Measurements from ENCODE around the gene CRTC1. TPM values are rescaled to one million over a fixed set of nuclear protein-coding genes. Genes with fewer than 3 reads are reported as not detected.

Gene CRTC1
- total RNA-seq, 2 experiments from 2014 or later = 5.1 TPM

DNA sequence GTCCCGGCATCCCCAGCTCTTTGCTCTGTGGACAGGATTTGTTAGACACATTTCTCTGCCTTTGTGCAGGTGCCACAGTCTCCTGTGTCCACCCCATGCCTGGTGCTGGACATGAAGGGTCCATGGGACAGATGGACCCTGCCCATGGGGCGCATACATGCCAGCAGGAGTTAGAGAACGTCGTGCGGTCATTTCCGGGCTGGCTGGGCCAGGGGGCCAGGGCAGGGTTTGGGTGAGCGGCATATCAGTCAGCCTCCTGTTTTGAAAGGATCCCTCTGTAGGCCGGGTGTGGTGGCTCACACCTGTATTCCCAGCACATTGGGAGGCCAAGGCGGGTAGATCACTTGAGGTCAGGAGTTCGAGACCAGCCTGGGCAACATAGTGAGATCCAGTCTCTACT, 35.7 kb upstream of the CRTC1 start:
- Mint-ChIP-seq H3K27ac (no peak overlapping the region), H3K4me3 (no peak overlapping the region), H3K9me3 (no peaks in the 10 kb centered on the region), H3K27me3 (no peaks in the 10 kb centered on the region), H3K36me3 (peaks cover 12% of the 10 kb centered on the region), H3K4me1 (peaks cover 21% of the 10 kb centered on the region)
- DNase-seq = no peak

DNA sequence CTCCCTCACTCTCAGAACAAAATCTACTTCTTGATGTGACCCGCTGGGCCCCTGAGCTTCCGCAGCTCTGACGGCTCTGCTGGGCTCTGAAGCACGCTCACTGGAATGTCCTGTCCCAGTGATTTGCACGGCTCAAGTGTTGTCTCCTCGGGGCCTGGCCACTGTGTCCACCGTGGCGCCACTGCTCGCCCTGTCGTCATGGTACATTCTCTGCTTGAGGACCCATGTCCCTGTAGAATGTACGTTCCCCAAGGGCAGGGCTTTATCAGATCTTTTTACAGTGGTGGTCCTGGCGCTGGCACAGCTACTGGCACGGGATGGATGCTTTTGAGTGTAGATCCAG, 34.5 kb upstream of the CRTC1 start:
- peaks cover 21% of the 10 kb centered on the region for H3K4me1 Mint-ChIP-seq
- no peak overlapping the region for H3K27ac Mint-ChIP-seq
- no peak for DNase-seq
- no peak overlapping the region for H3K4me3 Mint-ChIP-seq
- peaks cover 10% of the 10 kb centered on the region for H3K36me3 Mint-ChIP-seq
- no peaks in the 10 kb centered on the region for H3K27me3 Mint-ChIP-seq
- no peaks in the 10 kb centered on the region for H3K9me3 Mint-ChIP-seq

DNA sequence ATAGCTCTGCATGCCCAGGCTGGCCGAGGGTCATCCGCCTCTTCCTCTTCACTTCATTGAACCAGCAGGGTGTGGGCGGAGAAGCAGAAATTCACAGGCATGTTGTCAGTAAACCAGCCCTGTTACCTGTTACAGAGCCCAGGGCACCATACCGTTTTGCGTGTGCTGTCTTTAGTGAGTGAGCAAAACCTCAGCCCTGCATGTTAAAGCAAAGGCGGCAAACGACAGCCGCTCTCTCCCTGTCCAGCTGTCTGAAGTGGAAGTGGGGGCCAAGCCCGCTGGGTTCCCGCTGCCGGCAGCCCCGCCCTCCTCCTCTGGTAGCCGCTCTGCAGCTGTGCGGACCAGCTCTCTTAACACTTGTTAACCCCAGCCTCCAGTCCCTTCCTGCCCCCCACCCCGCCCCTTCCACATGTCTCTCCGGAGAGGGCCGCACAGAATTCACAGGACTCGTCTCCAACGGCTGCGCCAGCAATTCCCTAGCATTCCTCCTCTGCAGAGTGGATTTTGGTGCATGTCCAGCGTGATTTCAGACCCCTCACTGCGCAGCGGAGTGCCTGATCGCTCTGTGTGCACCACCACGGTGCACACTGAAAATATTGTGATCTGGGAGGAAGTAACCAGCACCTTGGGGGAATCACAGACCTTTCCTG, 34.0 kb upstream of the CRTC1 start:
- Mint-ChIP-seq H3K4me3 (no peak overlapping the region), H3K36me3 (peaks cover 7% of the 10 kb centered on the region), H3K27me3 (no peaks in the 10 kb centered on the region), H3K27ac (no peak overlapping the region), H3K4me1 (peaks cover 18% of the 10 kb centered on the region), H3K9me3 (no peaks in the 10 kb centered on the region)
- DNase-seq = no peak

DNA sequence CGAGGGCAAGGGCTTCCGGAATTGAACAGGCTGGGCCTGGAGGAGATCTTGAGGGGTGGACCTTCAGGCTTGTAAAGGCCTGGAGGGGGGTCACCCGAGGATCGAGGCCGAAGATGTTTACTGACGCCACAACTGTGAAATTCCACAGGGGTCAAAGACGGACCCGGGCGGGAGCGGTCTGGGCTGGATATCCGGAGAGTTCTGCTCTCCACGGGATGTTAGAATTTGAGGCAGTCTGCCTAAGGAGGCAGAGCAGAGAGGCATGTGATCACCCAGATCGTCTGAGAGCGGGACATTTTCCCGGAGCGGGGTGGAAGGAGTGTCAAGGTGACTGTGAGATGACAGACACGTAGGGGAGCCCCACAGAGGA, 33.5 kb upstream of the CRTC1 start:
- H3K9me3 Mint-ChIP-seq = no peaks in the 10 kb centered on the region
- peaks cover 16% of the 10 kb centered on the region for H3K4me1 Mint-ChIP-seq
- DNase-seq = no peak
- H3K4me3 Mint-ChIP-seq = no peak overlapping the region
- no peaks in the 10 kb centered on the region for H3K27me3 Mint-ChIP-seq
- H3K27ac Mint-ChIP-seq = no peak overlapping the region
- peaks cover 7% of the 10 kb centered on the region for H3K36me3 Mint-ChIP-seq

DNA sequence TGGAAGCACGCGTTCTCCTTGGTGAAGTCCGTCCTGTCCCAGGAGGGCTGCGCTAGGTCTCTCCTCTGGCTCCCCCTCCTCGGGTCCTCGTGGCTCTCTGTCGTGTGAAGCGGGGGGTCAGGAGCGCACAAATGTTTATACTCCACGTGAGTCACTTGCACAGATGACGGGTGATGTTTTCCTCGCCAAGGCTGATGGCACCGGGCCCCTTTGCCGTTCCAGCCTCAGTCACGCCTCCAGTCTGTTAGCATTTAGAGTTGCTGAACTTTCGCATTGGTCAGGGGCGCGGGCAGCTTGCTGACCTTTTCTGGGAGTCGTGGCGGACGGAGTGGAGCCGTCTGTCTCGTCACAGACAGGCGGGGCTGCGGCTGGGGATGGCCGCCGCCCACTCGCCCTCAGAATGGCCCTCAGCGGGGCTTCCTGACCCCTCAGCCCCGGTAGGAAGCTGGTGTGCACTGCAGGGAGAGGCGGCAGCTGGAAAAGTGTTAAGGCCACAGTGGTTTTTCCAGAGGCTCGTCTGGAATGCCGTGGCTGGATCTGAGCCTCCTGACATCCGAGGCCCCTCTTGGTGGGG, 32.9 kb upstream of the CRTC1 start:
- H3K9me3 Mint-ChIP-seq = no peaks in the 10 kb centered on the region
- H3K27me3 Mint-ChIP-seq = no peaks in the 10 kb centered on the region
- peaks cover 16% of the 10 kb centered on the region for H3K4me1 Mint-ChIP-seq
- H3K27ac Mint-ChIP-seq = no peak overlapping the region
- no peak for DNase-seq
- H3K4me3 Mint-ChIP-seq = no peak overlapping the region
- peaks cover 7% of the 10 kb centered on the region for H3K36me3 Mint-ChIP-seq

DNA sequence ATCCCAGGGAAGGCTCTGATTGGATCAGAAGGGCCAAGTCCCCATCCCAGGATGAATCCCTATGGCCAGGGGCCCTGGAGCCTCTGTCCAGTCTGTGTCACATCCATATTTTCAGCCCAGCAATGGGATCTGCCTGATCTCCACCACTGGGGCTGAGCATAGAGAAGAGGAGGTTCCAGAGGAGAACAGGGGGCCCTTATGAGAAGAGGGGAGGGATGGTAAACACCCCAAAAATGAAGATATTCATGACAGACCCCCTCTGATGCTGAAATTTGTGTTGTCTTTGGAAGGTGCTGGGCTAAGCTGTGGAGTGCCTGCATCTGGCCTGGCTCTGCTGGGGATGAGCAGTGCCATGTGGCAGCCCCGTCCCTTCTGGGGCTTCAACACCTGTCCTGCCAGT, 32.2 kb upstream of the CRTC1 start:
- peaks cover 16% of the 10 kb centered on the region for H3K4me1 Mint-ChIP-seq
- no peaks in the 10 kb centered on the region for H3K27me3 Mint-ChIP-seq
- H3K27ac Mint-ChIP-seq = no peak overlapping the region
- DNase-seq = no peak
- H3K4me3 Mint-ChIP-seq = no peak overlapping the region
- no peaks in the 10 kb centered on the region for H3K9me3 Mint-ChIP-seq
- peaks cover 7% of the 10 kb centered on the region for H3K36me3 Mint-ChIP-seq

DNA sequence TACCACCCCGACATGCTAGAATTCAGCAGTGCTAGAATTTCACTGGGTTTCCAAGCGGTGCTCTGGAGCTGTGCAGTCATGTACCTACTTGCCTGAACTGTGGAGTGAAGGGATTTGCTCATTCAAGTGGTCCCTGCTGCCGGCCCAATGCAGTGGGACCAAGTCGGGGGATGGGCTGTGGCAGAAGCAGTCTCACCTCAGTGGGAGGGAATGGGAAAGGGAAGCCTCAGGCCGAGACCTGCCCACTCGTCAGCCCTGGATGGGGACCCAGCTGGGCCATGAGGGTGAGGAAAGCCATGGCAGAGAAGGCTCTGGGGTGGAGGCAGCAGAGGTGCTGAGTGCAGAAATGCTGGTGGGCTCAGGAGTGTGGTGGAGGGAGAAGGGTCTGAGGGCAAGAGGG, 31.7 kb upstream of the CRTC1 start:
- H3K36me3 Mint-ChIP-seq = peaks cover 7% of the 10 kb centered on the region

DNA sequence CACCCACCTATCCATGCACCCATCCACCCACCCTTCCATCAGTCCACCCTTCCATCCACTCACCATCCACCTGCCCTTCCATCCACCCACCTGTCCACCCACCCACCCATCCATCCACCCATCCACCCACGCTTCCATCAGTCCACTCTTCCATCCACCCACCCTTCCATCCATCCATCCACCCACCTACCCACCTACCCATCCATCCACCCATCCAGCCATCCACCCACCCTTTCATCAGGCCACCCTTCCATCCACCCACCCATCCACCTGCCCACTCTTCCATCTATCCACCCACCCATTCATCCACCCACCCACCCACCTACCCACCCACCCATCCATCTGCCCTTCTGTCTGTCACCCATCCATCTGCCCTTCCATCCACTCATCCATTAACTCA, 29.6 kb upstream of the CRTC1 start:
- H3K27me3 Mint-ChIP-seq = no peaks in the 10 kb centered on the region
- peaks cover 14% of the 10 kb centered on the region for H3K4me1 Mint-ChIP-seq
- no peak overlapping the region for H3K27ac Mint-ChIP-seq
- no peak for DNase-seq
- H3K4me3 Mint-ChIP-seq = no peak overlapping the region
- no peaks in the 10 kb centered on the region for H3K9me3 Mint-ChIP-seq
- peaks cover 7% of the 10 kb centered on the region for H3K36me3 Mint-ChIP-seq

More for the DNA sequence above, 31.7 kb upstream of the CRTC1 start:
- Mint-ChIP-seq H3K4me1 (peaks cover 12% of the 10 kb centered on the region), H3K9me3 (no peaks in the 10 kb centered on the region), H3K27me3 (no peaks in the 10 kb centered on the region), H3K27ac (no peak overlapping the region), H3K4me3 (no peak overlapping the region)
- no peak for DNase-seq

DNA sequence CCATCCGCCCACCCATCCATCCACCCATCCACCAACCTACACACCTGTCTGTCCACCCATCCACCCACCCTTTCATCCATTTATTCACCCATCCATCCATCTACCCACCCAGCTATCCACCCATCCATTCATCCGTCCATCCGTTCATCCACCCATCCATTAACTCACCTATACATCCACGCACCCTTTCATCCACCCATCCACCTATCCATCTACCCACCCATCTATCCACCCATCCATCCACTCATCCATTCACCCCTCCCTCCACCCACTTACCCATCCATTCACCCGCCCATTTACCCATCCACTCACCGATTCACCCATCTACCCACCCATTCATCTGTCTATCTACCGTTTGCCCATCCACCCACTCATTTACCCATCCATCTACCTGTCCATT, 29.0 kb upstream of the CRTC1 start:
- Mint-ChIP-seq H3K27ac (no peak overlapping the region), H3K27me3 (no peaks in the 10 kb centered on the region), H3K4me3 (no peak overlapping the region), H3K4me1 (peaks cover 15% of the 10 kb centered on the region), H3K9me3 (no peaks in the 10 kb centered on the region), H3K36me3 (peaks cover 5% of the 10 kb centered on the region)
- no peak for DNase-seq

DNA sequence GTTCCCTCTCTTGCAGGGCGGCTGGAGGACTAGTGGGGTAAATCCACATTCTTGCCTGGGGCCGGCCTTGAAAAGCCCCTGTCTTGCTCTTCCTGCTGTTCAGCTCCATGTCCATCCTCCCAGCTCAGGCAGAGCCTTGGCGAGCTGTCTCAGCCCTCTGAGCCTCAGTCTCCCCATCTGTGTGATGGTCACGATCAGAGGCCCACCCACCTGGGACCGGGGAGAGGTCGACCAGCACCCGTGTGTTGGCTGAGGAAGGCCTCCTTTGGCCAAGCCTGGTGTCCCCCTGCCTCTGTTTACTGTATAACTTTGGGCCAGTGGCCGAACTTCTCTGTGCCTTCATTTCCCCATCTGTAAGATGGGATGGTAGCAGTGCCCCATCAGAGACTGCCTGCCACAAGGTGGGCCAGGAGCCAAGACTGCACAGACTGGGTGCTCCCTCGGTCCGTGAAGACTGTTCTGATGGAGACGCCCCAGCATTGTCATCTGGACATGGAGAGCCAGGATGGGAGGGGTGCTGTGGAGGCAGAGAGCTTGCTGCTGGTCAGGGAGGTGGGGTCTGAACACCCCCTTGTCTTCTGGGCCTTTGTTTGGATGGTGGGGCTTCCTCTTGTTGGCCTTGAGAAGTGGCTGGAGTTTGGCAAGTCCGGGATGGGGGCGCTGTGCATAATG, 28.2 kb upstream of the CRTC1 start:
- no peak for DNase-seq
- H3K27me3 Mint-ChIP-seq = no peaks in the 10 kb centered on the region
- H3K4me3 Mint-ChIP-seq = no peak overlapping the region
- peaks cover 13% of the 10 kb centered on the region for H3K4me1 Mint-ChIP-seq
- peaks cover 5% of the 10 kb centered on the region for H3K36me3 Mint-ChIP-seq
- no peaks in the 10 kb centered on the region for H3K9me3 Mint-ChIP-seq
- no peak overlapping the region for H3K27ac Mint-ChIP-seq

DNA sequence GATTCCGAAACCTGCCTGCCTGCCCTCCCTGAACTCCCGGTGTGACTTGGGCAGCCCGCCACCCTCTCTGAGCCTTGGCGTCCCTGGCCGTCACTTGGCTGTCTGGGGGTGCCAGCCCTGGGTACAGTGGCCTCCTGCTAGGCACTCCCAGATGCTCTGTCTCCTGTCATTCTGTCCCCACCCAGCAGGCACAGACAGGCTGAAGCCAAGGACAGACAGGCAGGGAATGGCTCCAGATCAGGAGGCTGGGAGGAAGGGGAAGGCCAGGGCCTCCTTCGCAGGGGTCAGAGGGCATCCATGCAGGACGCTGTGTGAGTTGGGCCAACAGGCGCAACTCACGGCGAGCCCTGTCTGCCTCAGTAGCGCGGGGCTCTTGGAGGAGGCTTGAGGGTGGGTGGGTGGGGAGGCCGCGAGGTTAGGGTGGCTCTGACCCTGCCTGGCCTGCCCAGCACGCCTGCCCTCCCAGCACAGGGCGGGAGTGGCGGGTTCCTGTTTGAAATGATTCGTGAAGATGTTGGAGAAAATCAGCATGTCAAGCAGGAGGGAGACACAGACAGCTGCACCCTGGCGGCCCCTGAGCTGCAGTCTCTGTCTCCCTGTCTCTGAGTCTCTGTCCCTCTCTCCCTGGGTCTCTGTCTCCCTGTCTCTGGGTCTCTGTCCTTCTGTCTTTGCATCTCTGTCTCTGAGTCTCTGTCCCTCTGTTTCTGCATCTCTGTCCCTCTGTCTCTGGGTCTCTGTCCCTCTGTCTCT, 27.0 kb upstream of the CRTC1 start:
- no peaks in the 10 kb centered on the region for H3K27me3 Mint-ChIP-seq
- H3K36me3 Mint-ChIP-seq = peaks cover 4% of the 10 kb centered on the region
- H3K4me3 Mint-ChIP-seq = no peak overlapping the region
- no peaks in the 10 kb centered on the region for H3K9me3 Mint-ChIP-seq
- H3K4me1 Mint-ChIP-seq = peaks cover 13% of the 10 kb centered on the region
- DNase-seq = no peak
- H3K27ac Mint-ChIP-seq = no peak overlapping the region

DNA sequence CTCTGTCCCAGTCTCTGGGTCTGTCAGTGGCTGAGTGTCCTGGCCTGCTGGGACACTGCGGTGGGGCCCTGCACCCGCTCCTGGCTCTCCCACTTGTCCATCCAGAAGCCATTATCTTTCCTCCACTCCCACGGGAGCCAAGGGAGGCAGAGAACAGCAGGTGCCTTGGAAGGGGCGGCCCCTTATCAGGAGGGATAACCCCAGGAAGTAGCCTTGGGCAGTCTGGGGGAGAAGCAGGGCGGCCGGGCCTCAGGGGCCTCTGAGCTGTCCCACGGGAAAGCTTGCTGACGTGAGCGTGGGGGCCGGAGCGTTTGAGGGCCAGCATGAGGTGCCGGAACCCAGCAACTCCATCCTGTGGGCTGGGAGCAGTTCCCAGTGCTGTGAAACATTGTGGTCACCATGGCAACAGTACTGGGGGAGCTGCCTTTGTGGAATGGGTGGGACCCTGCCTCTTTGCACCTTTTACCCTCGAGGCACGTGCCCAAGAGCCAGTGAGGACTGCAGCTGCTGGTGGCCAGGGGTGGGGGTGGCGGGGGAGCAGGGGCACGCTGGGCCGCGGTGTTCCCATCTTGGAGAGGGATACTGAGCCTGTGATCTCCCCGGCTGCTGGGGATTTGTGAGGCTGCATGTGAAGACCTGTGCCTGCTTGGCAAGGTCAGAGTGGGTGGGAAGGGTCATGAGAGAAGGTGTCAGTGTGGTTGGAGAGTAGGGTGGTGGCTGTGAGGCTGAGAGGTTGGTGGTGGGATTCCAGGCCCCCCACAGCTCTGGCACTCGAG, 25.7 kb upstream of the CRTC1 start:
- no peak overlapping the region for H3K27ac Mint-ChIP-seq
- DNase-seq = no peak
- H3K4me1 Mint-ChIP-seq = peaks cover 11% of the 10 kb centered on the region
- H3K36me3 Mint-ChIP-seq = no peaks in the 10 kb centered on the region
- H3K27me3 Mint-ChIP-seq = no peaks in the 10 kb centered on the region
- H3K4me3 Mint-ChIP-seq = no peak overlapping the region
- H3K9me3 Mint-ChIP-seq = no peaks in the 10 kb centered on the region

DNA sequence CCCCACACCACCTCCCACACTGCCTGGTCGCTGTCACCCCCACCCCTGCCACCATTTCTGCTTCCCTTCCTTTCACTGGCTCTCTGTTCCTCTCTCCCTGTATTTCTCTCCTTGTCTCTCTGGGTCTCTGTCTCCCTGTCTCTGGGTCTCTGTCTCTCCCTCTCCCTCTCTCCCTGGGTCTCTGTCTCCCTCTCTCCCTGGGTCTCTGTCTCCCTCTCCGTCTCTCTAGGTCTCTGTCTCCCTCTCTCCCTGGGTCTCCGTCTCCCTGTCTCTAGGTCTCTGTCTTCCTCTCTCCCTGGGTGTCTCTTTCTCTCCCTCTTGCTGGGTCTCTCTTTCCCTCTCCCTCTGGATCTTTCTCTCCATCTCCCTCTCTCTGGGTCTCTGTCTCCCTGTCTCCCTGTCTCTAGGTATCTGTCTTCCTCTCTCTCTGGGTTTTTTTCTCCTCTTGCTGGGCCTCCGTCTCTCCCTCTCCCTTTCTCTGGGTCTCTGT, 25.1 kb upstream of the CRTC1 start:
- DNase-seq = no peak
- H3K27ac Mint-ChIP-seq = no peak overlapping the region
- H3K27me3 Mint-ChIP-seq = no peaks in the 10 kb centered on the region
- peaks cover 14% of the 10 kb centered on the region for H3K4me1 Mint-ChIP-seq
- H3K36me3 Mint-ChIP-seq = no peaks in the 10 kb centered on the region
- no peak overlapping the region for H3K4me3 Mint-ChIP-seq
- H3K9me3 Mint-ChIP-seq = no peaks in the 10 kb centered on the region

DNA sequence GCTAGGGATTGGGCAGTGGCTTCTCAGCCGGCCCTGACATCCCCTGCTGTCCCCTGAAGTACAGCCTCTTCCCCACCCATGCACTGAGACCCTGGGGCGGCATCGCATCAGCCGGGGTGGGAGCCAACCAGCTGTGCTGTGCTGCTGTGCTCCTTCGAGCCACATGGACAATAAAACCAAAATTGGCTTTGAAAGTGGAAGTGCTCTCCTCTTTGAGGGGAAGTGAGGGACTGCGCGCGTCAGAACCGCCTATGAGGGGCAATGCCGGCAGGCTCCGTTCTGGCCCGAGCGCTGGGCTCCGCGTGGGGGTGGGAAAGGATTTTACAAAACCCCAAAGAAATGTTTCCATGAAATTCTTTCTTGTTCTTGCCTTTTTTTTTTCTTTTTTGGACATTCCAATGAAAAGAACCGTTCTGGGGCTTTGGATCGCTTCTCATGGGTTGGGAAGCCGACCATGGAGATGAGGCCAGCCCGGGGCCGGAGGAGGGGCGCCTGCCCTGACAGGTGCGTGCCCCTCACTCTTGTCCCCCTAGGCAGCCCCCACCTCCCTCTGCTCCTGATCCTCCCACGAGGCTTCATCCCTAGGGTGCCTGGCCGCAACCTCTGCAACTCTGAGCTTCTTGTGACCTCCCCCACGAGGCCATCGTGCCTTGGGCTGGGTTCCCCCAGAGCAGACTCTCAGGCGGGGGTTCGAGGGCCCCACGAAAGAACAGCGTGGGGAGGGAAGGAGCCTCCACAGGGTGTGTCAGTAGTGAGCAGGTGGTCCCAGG, 24.0 kb upstream of the CRTC1 start:
- no peaks in the 10 kb centered on the region for H3K9me3 Mint-ChIP-seq
- no peak for DNase-seq
- H3K4me1 Mint-ChIP-seq = peaks cover 22% of the 10 kb centered on the region
- no peaks in the 10 kb centered on the region for H3K27me3 Mint-ChIP-seq
- H3K4me3 Mint-ChIP-seq = no peak overlapping the region
- H3K27ac Mint-ChIP-seq = no peak overlapping the region
- no peaks in the 10 kb centered on the region for H3K36me3 Mint-ChIP-seq
